ENCODE measurements around the gene WWC1.

GRCh38 chr5:168400429-168401220, 109.2 kb downstream of the WWC1 start:
- TF ChIP-seq CTCF (IDR thresholded peaks at IDR 0.05), result no peak
- TF ChIP-seq POLR2AphosphoS5 (IDR thresholded peaks at IDR 0.05; ENCODE audit: low read depth, low read length), result no peak
- TF ChIP-seq, protein P1, sequence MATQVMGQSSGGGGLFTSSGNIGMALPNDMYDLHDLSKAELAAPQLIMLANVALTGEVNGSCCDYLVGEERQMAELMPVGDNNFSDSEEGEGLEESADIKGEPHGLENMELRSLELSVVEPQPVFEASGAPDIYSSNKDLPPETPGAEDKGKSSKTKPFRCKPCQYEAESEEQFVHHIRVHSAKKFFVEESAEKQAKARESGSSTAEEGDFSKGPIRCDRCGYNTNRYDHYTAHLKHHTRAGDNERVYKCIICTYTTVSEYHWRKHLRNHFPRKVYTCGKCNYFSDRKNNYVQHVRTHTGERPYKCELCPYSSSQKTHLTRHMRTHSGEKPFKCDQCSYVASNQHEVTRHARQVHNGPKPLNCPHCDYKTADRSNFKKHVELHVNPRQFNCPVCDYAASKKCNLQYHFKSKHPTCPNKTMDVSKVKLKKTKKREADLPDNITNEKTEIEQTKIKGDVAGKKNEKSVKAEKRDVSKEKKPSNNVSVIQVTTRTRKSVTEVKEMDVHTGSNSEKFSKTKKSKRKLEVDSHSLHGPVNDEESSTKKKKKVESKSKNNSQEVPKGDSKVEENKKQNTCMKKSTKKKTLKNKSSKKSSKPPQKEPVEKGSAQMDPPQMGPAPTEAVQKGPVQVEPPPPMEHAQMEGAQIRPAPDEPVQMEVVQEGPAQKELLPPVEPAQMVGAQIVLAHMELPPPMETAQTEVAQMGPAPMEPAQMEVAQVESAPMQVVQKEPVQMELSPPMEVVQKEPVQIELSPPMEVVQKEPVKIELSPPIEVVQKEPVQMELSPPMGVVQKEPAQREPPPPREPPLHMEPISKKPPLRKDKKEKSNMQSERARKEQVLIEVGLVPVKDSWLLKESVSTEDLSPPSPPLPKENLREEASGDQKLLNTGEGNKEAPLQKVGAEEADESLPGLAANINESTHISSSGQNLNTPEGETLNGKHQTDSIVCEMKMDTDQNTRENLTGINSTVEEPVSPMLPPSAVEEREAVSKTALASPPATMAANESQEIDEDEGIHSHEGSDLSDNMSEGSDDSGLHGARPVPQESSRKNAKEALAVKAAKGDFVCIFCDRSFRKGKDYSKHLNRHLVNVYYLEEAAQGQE (IDR thresholded peaks at IDR 0.05; ENCODE audit: insufficient read depth in 1 of 2, low read depth in 2 of 2, low read length in 1 of 2), result no peak
- TF ChIP-seq SIN3A (IDR thresholded peaks at IDR 0.05; ENCODE audit: borderline replicate concordance, insufficient read depth, low read depth, low read length), result no peak
- no peak for TF ChIP-seq TCF7L2 (IDR thresholded peaks at IDR 0.05; ENCODE audit: low read depth, low read length)

All from Panc1 (cell line).